Muscle layer of duodenum (tissue), 2 donors: ENCODE results near the gene CEMP1.
"Not testable (repeated sequence)": the region's sequence is repeated elsewhere in the genome, so short reads cannot be mapped to it uniquely, and the experiment has no call there.

Experiments
- H3K27ac ChIP-seq: one replicate; pipeline ENCODE4 v1.7.0; 2013; ENCODE audit warnings: mild to moderate bottlenecking, low read length
- H3K27me3 ChIP-seq: one replicate; pipeline ENCODE4 v1.7.0; 2013; ENCODE audit warnings: low read depth, mild to moderate bottlenecking, control low read depth, low read length
- H3K36me3 ChIP-seq, 2 donors: one replicate each; pipeline ENCODE4 v1.7.0; 2013; ENCODE audit warnings: low read length in 2 of 2, control low read depth in 1 of 2, mild to moderate bottlenecking in 1 of 2; ENCODE audit not compliant: insufficient read depth in 2 of 2, control insufficient read depth in 1 of 2
- H3K4me1 ChIP-seq, 2 donors: one replicate each; pipeline ENCODE4 v1.7.0; 2013; ENCODE audit warnings: low read length in 2 of 2, mild to moderate bottlenecking in 2 of 2, control low read depth in 1 of 2, moderate library complexity in 1 of 2; ENCODE audit not compliant: insufficient read depth in 2 of 2, control insufficient read depth in 1 of 2
- H3K4me3 ChIP-seq, 2 donors: one replicate each; pipeline ENCODE4 v1.7.0; 2013; ENCODE audit warnings: low read length in 2 of 2, low read depth in 1 of 2, mild to moderate bottlenecking in 1 of 2
- H3K9me3 ChIP-seq, 2 donors: one replicate each; pipeline ENCODE4 v1.7.0; 2013; ENCODE audit warnings: low read length in 2 of 2, control low read depth in 1 of 2, mild to moderate bottlenecking in 1 of 2; ENCODE audit not compliant: control insufficient read depth in 1 of 2
- donor health status: healthy.

The CEMP1 gene

GRCh38 chr16:2531371-2531695 is at the start of gene CEMP1:
TSS of gene CEMP1 (minus strand) at chr16:2531408. CDS start at chr16:2531073, 335 bp downstream.
- H3K4me3 ChIP-seq: peak within 1 kb of the TSS; percentile 66 to 84
- peaks cover 6 to 30% of the 10 kb centered on the region in 2 donors for H3K36me3 ChIP-seq
- H3K4me1 ChIP-seq: peaks cover 0 to 12% of the 10 kb centered on the region in 2 donors
- H3K27ac ChIP-seq: peak within 1 kb of the TSS; percentile 95
- H3K27me3 ChIP-seq: no peaks in the 10 kb centered on the region
- H3K9me3 ChIP-seq: no peaks in the 10 kb centered on the region

GRCh38 chr16:2580818-2581217 is 49.6 kb upstream of the CEMP1 start:
- not testable (repeated sequence) for H3K27ac ChIP-seq, H3K4me3 ChIP-seq, H3K36me3 ChIP-seq, H3K27me3 ChIP-seq, H3K9me3 ChIP-seq
- H3K4me1 ChIP-seq: peaks cover 0 to 12% of the 10 kb centered on the region in 2 donors

GRCh38 chr16:2580143-2580542 is 48.9 kb upstream of the CEMP1 start:
- H3K4me1 ChIP-seq, H3K4me3 ChIP-seq, H3K9me3 ChIP-seq, H3K36me3 ChIP-seq, H3K27ac ChIP-seq, H3K27me3 ChIP-seq: not testable (repeated sequence)

- not testable (repeated sequence) for H3K27ac ChIP-seq, H3K4me3 ChIP-seq, H3K4me1 ChIP-seq
Measured at GRCh38 chr16:2578905-2579304, 47.7 kb upstream of the CEMP1 start.

GRCh38 chr16:2577044-2577443 is 45.8 kb upstream of the CEMP1 start:
- H3K4me3 ChIP-seq, H3K27ac ChIP-seq, H3K9me3 ChIP-seq, H3K27me3 ChIP-seq, H3K4me1 ChIP-seq, H3K36me3 ChIP-seq: not testable (repeated sequence)

More at GRCh38 chr16:2578905-2579304, 47.7 kb upstream of the CEMP1 start:
- H3K9me3 ChIP-seq, H3K27me3 ChIP-seq, H3K36me3 ChIP-seq: not testable (repeated sequence)

GRCh38 chr16:2575839-2576238 is 44.6 kb upstream of the CEMP1 start:
- not testable (repeated sequence) for H3K36me3 ChIP-seq, H3K4me3 ChIP-seq, H3K27ac ChIP-seq, H3K9me3 ChIP-seq, H3K27me3 ChIP-seq, H3K4me1 ChIP-seq

GRCh38 chr16:2572704-2573103 is 41.5 kb upstream of the CEMP1 start:
- not testable (repeated sequence) for H3K27ac ChIP-seq, H3K27me3 ChIP-seq, H3K4me3 ChIP-seq, H3K36me3 ChIP-seq, H3K9me3 ChIP-seq, H3K4me1 ChIP-seq

GRCh38 chr16:2568573-2568972 is 37.4 kb upstream of the CEMP1 start:
- H3K27me3 ChIP-seq, H3K4me1 ChIP-seq, H3K36me3 ChIP-seq, H3K4me3 ChIP-seq, H3K27ac ChIP-seq, H3K9me3 ChIP-seq: not testable (repeated sequence)

- H3K36me3 ChIP-seq, H3K9me3 ChIP-seq: not testable (repeated sequence)
Measured at GRCh38 chr16:2567506-2567905, 36.3 kb upstream of the CEMP1 start.

GRCh38 chr16:2560798-2561133 is 29.6 kb upstream of the CEMP1 start:
- not testable (repeated sequence) for H3K9me3 ChIP-seq, H3K27ac ChIP-seq, H3K4me1 ChIP-seq, H3K4me3 ChIP-seq, H3K27me3 ChIP-seq, H3K36me3 ChIP-seq

More at GRCh38 chr16:2567506-2567905, 36.3 kb upstream of the CEMP1 start:
- not testable (repeated sequence) for H3K27me3 ChIP-seq, H3K27ac ChIP-seq, H3K4me3 ChIP-seq, H3K4me1 ChIP-seq

- H3K4me1 ChIP-seq, H3K9me3 ChIP-seq, H3K4me3 ChIP-seq, H3K27me3 ChIP-seq, H3K36me3 ChIP-seq, H3K27ac ChIP-seq: not testable (repeated sequence)
Measured at GRCh38 chr16:2560131-2560797, 29.1 kb upstream of the CEMP1 start.

GRCh38 chr16:2557150-2557549 is 25.9 kb upstream of the CEMP1 start:
- not testable (repeated sequence) for H3K9me3 ChIP-seq, H3K4me3 ChIP-seq, H3K27me3 ChIP-seq, H3K4me1 ChIP-seq, H3K36me3 ChIP-seq, H3K27ac ChIP-seq
